ENCODE measurements around the gene KSR2. TPM values are rescaled to one million over a fixed set of nuclear protein-coding genes. Genes with fewer than 3 reads are reported as not detected.
A peak's percentile ranks its signal among the peaks of the same experiment; 100 is the strongest.

Gene KSR2
- total RNA-seq, 2 donors from 2014 or later: 0.66 to 1.0 TPM

- 23 to 26% methylated on average over 8 to 11 of the region's 11 CpGs for WGBS, 2 donors
These were observed 61.6 kb downstream of the KSR2 start for GRCh38 chr12:117907108-117907689.

GRCh38 chr12:117904051-117904450 lies 64.7 kb downstream of the KSR2 start:
- H3K4me3 ChIP-seq: no peak overlapping the region
- whole genome bisulfite sequencing, 2 donors: 83 to 93% methylated on average over 6 of the region's 6 CpGs
- no peak for DNase-seq

More at GRCh38 chr12:117907108-117907689, 61.6 kb downstream of the KSR2 start:
- H3K9me3 ChIP-seq: no peaks in the 10 kb centered on the region
- peak overlapping the region in 3 of 4 donors; percentile 15 to 67 (median 26) for H3K27ac ChIP-seq
- TF ChIP-seq POLR2A (IDR thresholded peaks at IDR 0.05) (peak in 1 of 3 donors; percentile 18), CTCF (IDR thresholded peaks at IDR 0.05) (peak in 3 of 7 experiments; percentile 13 to 16 (median 14))
- intact Hi-C loops (cut with DNase I): no loop called here
- H3K4me1 ChIP-seq: peaks cover 9% of the 10 kb centered on the region
- peak; percentile 85 for ATAC-seq
- DNase-seq: peak; percentile 24 to 79 (median 40)
- H3K36me3 ChIP-seq (replicated peaks in 1 of 2; ENCODE audit: insufficient read depth in 1 of 2, low read depth in 2 of 2): no peaks in the 10 kb centered on the region
- H3K4me3 ChIP-seq: no peak overlapping the region
- H3K27me3 ChIP-seq: no peaks in the 10 kb centered on the region

GRCh38 chr12:117903110-117903840 lies 65.5 kb downstream of the KSR2 start:
- no peak for TF ChIP-seq POLR2A (IDR thresholded peaks at IDR 0.05)
- no peak for TF ChIP-seq CTCF (IDR thresholded peaks at IDR 0.05)
- no peak overlapping the region for H3K4me3 ChIP-seq
- WGBS, 2 donors: 77 to 86% methylated on average over 3 of the region's 3 CpGs
- H3K27me3 ChIP-seq: no peaks in the 10 kb centered on the region
- no peak for DNase-seq
- H3K9me3 ChIP-seq: no peaks in the 10 kb centered on the region
- peaks cover 9% of the 10 kb centered on the region for H3K4me1 ChIP-seq
- intact Hi-C loops (cut with DNase I): no loop called here
- no peak overlapping the region for H3K27ac ChIP-seq
- no peak for ATAC-seq
- no peaks in the 10 kb centered on the region for H3K36me3 ChIP-seq (replicated peaks in 1 of 2; ENCODE audit: insufficient read depth in 1 of 2, low read depth in 2 of 2)

More at GRCh38 chr12:117904051-117904450, 64.7 kb downstream of the KSR2 start:
- no peaks in the 10 kb centered on the region for H3K36me3 ChIP-seq (replicated peaks in 1 of 2; ENCODE audit: insufficient read depth in 1 of 2, low read depth in 2 of 2)
- TF ChIP-seq CTCF (IDR thresholded peaks at IDR 0.05): no peak
- no peak for TF ChIP-seq POLR2A (IDR thresholded peaks at IDR 0.05)
- no peak overlapping the region for H3K27ac ChIP-seq
- no peaks in the 10 kb centered on the region for H3K27me3 ChIP-seq
- peaks cover 9% of the 10 kb centered on the region for H3K4me1 ChIP-seq
- intact Hi-C loops (cut with DNase I): no loop called here
- ATAC-seq: no peak
- H3K9me3 ChIP-seq: no peaks in the 10 kb centered on the region

GRCh38 chr12:117901631-117902030 lies 67.2 kb downstream of the KSR2 start:
- intact Hi-C loops (cut with DNase I): no loop called here
- 91 to 93% methylated on average over 8 of the region's 8 CpGs for WGBS, 2 donors
- ATAC-seq: no peak
- TF ChIP-seq POLR2A (IDR thresholded peaks at IDR 0.05): no peak
- no peak for TF ChIP-seq CTCF (IDR thresholded peaks at IDR 0.05)
- Histone ChIP-seq H3K27ac (no peak overlapping the region), H3K4me3 (no peak overlapping the region), H3K4me1 (no peaks in the 10 kb centered on the region), H3K27me3 (no peaks in the 10 kb centered on the region), H3K9me3 (no peaks in the 10 kb centered on the region), H3K36me3 (replicated peaks in 1 of 2; ENCODE audit: insufficient read depth in 1 of 2, low read depth in 2 of 2) (no peaks in the 10 kb centered on the region)
- DNase-seq: no peak
